ENCODE data around the gene ERC1.
"Not testable (repeated sequence)": the region's sequence is repeated elsewhere in the genome, so short reads cannot be mapped to it uniquely, and the experiment has no call there.

Gene ERC1

GRCh38 chr12:1197264-1198018, 206.4 kb downstream of the ERC1 start:
- DNase-seq, result no peak

DNA sequence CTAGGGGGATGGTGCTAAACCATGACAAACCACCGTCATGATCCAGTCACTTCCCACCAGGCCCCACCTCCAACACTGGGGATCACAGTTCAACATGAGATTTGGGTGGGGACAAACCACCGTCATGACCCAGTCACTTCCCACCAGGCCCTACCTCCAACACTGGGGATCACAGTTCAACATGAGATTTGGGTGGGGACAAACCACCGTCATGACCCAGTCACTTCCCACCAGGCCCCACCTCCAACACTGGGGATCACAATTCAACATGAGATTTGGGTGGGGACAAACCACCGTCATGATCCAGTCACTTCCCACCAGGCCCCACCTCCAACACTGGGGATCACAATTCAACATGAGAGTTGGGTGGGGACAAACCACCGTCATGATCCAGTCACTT, 207.8 kb downstream of the ERC1 start:
- DNase-seq, result not testable (repeated sequence)

- DNase-seq, result no peak
Observed at GRCh38 chr12:1199700-1200099, 208.7 kb downstream of the ERC1 start.

GRCh38 chr12:1201030-1201429, 210.0 kb downstream of the ERC1 start:
- no peak for DNase-seq

GRCh38 chr12:1201886-1202285, 210.9 kb downstream of the ERC1 start:
- DNase-seq, result no peak

- no peak for DNase-seq
Observed at GRCh38 chr12:1203735-1204019, 212.7 kb downstream of the ERC1 start.

DNA sequence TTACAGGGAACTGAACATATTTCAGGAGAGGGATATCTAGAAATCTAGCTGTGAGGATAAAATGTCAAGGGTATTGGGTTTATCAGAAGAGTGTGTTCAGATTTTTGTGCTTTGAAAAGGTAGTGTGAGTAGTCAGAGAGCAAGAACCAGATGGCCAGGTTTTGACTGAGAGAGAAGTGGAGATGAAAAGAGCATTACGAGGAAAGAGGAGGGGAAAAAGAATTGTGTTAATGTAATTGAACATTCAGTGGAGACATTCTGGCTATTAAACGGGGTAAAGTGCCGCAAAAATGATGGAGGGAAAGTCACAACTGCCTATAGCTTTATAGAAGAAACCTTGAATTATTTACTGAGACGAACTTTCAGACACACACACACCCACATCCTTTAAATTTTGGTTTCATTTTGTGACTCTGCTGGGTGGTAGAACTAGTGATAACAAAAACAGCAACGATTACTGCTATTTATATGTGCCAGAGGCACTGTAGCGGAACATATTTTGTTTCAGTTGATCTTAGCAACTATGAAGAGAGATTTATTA, 213.6 kb downstream of the ERC1 start:
- no peak for DNase-seq

DNA sequence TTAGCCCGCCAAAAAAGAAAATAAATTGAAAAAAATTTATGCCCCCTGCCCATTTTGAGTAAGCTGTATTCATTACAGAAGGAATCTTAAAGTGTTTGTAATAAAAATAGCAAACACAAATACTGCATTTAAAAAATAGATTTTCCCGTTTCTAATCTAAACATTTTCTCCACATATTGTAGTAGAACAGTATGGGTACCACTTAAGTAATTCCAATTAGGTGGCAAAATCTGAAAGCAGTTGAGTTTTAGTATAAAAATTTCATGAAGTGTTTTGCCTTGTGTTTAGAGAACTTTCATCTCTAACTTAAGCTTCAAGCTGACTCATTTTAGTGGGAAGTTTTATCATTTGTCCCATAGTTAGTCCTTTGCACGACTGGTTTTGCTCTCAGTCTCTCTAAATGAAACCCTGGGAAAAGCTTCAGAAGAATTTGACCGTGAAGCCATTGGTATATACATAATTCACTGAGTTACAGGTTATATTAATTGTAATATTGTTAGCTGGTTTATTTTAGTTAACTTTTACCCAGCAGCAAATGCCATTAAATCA, 214.6 kb downstream of the ERC1 start:
- no peak for DNase-seq

- no peak for DNase-seq
Observed at GRCh38 chr12:1206118-1206734, 215.2 kb downstream of the ERC1 start.

DNA sequence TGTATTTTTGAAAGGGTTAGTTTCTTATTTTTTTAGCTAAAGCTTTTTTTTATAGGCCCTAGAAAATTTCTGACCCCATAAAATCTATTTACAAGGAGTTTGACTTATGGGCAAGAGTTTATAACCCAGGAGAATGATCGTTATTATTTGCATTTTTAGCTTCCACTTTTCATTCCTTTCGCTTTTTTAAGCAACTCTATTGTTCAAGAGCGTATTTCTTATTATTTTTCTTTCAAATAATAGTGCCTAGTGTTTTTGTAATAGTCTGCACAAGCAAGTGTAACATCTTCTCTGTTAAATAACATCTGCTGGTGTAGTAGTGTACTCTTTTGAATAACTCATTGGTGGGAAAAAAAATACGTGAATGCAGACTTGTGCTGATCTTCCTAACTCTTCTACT, 216.3 kb downstream of the ERC1 start:
- no peak for DNase-seq

- DNase-seq, result not testable (repeated sequence)
Observed at GRCh38 chr12:1208719-1209118, 217.7 kb downstream of the ERC1 start.

GRCh38 chr12:1212526-1212925, 221.5 kb downstream of the ERC1 start:
- no peak for DNase-seq

- DNase-seq, result no peak
Observed at GRCh38 chr12:1213205-1213604, 222.2 kb downstream of the ERC1 start.

- DNase-seq, result no peak
Observed at GRCh38 chr12:1213618-1214205, 222.7 kb downstream of the ERC1 start.

DNA sequence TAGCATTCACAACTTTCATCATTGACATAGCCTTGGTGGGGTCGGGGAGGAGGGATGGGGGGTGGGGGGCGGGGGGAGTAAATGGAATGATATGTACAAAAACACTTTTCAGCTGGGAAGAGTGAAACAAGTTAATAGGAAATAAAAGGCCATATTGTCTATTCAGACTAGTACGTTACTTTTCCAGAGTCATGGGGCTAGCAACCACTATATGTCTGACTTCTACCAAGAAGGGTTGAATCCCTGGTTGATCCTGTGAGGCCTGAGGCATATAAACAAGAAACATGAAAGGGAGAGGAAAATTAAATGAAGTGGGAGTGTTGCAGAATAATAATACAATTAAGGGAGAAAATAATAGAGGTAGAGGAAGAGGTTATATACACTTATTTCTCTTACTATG, 225.5 kb downstream of the ERC1 start:
- DNase-seq, result no peak

GRCh38 chr12:1217191-1217949, 226.3 kb downstream of the ERC1 start:
- DNase-seq, result no peak

- no peak for DNase-seq
Observed at GRCh38 chr12:1218369-1218768, 227.3 kb downstream of the ERC1 start.

DNA sequence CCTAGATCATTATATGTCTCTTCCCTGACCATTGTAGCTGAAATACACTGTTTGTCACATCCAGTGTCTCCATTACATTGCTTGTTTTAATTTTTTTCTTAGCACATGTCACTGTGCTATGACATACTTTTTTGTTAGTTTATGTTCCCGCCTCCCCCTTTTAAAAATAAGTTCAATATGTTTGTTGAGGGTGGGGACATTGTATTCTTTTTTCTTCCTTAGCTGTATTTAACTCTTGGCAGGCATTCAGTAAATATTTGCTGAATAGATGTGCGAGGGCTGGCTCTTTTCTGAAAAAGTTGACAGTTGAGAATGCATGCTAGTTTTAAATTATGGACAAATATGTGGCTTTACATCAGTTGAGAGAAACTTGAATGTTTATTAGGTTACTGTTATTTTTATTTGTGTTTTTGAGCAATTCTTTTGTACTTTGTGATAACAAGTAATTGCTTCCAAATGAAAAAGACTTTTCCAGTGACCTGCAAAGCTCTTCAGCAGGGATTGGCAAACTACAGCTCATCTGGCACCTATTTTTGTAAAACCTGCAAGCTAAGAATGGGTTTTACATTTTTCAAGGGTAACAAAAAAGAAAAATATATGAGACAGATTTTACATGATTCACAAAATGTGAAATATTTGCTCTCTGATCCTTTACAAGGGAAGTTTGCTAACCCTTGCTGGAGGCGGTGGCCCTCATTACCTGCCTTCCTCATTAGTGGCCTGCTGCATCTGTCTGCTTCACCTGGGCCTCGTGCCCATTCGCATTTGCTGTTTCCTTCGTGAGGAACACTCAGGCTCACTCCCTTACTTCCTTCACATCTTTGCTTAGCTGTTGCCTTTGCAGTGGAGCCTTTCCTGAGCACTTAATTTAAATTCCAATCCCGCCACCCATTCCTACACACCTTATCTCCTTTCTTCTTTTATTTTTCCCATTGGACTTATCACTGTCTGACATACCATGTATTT, 229.4 kb downstream of the ERC1 start:
- DNase-seq, result no peak

DNA sequence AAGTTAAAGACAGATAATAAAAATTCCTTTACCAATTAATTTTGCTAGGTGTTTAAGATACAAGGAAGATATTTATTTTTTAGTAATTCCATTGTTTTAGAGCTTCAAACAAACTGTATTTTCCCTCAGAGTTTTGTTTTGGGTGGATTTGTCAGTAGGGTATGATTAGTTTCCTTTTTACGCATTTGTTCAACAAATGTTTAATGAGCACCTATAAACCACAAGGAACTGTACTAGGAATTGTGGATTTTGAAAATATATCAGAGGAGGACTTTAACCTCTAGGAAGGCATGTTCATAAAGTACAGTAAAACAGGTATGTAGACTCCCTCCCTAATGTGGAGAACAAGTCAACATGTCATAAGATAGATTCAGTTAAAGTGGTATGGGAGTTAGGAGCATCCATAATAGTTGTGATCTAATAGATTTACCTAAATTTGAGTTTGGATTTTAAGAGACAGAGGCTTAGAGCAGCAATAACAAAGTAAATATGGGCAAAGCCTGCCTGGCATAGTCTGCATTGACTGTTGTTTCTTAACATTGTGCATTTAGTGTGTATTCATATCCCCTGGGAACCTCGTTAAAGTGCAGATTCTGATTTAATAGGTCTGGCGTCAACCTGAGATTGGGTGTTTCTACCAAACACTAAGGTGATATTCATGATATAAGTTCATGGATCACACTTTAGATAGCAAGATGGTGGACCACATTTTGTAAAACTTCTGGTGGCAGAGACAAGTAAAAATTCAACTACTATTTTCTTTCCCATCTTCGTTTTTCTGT, 232.0 kb downstream of the ERC1 start:
- DNase-seq, result no peak

- no peak for DNase-seq
Observed at GRCh38 chr12:1226951-1227350, 235.9 kb downstream of the ERC1 start.

GRCh38 chr12:1234073-1234472, 243.1 kb downstream of the ERC1 start:
- DNase-seq, result no peak
